ENCODE measurements around the gene FXN. TPM values are rescaled to one million over a fixed set of nuclear protein-coding genes. Genes with fewer than 3 reads are reported as not detected.

FXN gene
- total RNA-seq, 1 experiment from 2014 or later, result 24.1 TPM

DNA sequence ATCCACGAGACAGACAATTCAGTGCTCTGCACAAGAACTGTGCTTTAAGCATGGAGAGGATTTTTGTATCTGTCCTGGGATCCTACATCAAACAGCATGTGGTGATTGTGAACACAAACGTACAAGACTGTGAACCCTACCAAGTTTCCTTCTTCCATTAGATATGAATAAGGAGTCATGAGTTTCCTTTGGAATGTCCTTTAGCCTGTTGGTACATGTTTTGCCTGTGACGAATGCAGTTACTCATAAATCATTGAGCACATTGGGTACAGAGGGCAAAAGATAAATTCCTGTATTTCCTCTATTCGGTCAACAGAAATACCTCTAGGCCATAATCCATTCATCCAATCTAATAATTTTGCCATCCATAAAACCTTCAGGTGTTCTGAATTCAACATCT is 61.5 kb downstream of the FXN start:
- Histone ChIP-seq H3K27me3 (ENCODE audit: insufficient read depth, low read length) (no peaks in the 10 kb centered on the region), H3K27ac (ENCODE audit: low read depth, low read length) (no peak overlapping the region), H3K4me3 (replicated peaks in 1 of 2; ENCODE audit: low read depth in 1 of 2, low read length in 2 of 2) (no peak overlapping the region), H3K9ac (ENCODE audit: low read length) (no peak overlapping the region), H3K9me3 (ENCODE audit: control insufficient read depth in 1 of 2, insufficient read depth in 1 of 2, low read depth in 1 of 2, low read length in 2 of 2) (no peaks in the 10 kb centered on the region), H3K4me2 (ENCODE audit: low read length) (no peak overlapping the region; the same call in 1 of the 2 replicates), H3K9me2 (ENCODE audit: insufficient read depth) (no peaks in the 10 kb centered on the region), H3K36me3 (ENCODE audit: control insufficient read depth in 1 of 2, insufficient read depth in 2 of 2, low read length in 2 of 2) (no peaks in the 10 kb centered on the region), H4K20me1 (ENCODE audit: insufficient read depth) (no peaks in the 10 kb centered on the region), H3K79me2 (ENCODE audit: insufficient read depth, low read length) (no peaks in the 10 kb centered on the region), H3K4me1 (ENCODE audit: control insufficient read depth in 1 of 2, insufficient read depth in 2 of 2, low read length in 2 of 2) (peaks cover 0 to 6% of the 10 kb centered on the region in 2 experiments; a peak in 1 of 4 replicates), H2AFZ (ENCODE audit: low read depth, low read length, poor library complexity, severe bottlenecking) (no peak overlapping the region)
- ChIA-PET CTCF (no interaction called here), RAD21 (ENCODE audit: low non-redundant PET in 1 of 2, low total read pairs in 2 of 2, uncharacterized antibody in 2 of 2, unreplicated experiment in 2 of 2) (no interaction called here), POLR2A (no interaction called here)
- TF ChIP-seq, protein P1, sequence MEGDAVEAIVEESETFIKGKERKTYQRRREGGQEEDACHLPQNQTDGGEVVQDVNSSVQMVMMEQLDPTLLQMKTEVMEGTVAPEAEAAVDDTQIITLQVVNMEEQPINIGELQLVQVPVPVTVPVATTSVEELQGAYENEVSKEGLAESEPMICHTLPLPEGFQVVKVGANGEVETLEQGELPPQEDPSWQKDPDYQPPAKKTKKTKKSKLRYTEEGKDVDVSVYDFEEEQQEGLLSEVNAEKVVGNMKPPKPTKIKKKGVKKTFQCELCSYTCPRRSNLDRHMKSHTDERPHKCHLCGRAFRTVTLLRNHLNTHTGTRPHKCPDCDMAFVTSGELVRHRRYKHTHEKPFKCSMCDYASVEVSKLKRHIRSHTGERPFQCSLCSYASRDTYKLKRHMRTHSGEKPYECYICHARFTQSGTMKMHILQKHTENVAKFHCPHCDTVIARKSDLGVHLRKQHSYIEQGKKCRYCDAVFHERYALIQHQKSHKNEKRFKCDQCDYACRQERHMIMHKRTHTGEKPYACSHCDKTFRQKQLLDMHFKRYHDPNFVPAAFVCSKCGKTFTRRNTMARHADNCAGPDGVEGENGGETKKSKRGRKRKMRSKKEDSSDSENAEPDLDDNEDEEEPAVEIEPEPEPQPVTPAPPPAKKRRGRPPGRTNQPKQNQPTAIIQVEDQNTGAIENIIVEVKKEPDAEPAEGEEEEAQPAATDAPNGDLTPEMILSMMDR (IDR thresholded peaks at IDR 0.05 in 2 of 3, conservative IDR thresholded peaks at IDR 0.05 in 1 of 3; ENCODE audit: borderline replicate concordance in 1 of 3, insufficient read depth in 1 of 3, low read depth in 2 of 3, low read length in 2 of 3), result no peak
- no peak for TF ChIP-seq EZH2 (IDR thresholded peaks at IDR 0.05)
- no peak for TF ChIP-seq TCF7L2 (IDR thresholded peaks at IDR 0.05; ENCODE audit: borderline replicate concordance, extremely low read depth, insufficient read depth, insufficient read length)
- intact Hi-C loops (cut with micrococcal nuclease), result no loop called here
- no TSS peak for BruUV-seq (replicated peaks)
- no peak for DNase-seq (ENCODE audit: low read depth, low spot score)
- ATAC-seq, result no peak

DNA sequence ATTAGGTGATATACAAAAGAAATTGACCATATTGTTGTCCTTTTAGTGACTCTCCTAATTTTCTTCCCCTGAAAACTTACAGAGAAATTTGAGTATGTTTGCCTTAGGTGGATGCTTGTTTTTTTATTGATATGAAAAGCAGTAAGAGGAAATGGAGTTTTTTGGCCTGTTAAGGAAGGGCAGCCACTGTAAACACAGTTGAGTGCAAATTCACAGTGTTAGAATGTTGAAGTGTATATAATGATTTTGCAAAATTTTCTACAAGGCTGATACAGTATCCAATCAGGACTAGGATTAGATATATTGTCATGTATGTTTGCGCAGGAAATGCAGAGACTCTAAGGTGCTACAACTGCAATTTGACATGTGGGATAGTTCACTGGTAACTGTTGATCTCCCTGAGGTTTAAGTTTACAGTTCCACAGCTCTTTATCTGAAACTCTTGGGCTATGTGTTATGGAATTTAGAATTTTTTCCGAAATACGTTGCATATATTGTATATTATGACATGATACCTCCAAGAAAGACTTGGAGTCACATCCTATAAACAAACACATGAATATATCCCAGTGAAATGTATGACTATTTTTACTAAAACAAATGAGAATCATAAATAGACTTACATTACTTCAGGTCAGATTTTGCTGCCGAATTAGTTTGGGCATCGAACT is 62.5 kb downstream of the FXN start:
- ATAC-seq (no peak), DNase-seq (ENCODE audit: low read depth, low spot score) (no peak)
- Histone ChIP-seq H4K20me1 (ENCODE audit: insufficient read depth) (no peaks in the 10 kb centered on the region), H3K9ac (ENCODE audit: low read length) (no peak overlapping the region), H3K27me3 (ENCODE audit: insufficient read depth, low read length) (no peaks in the 10 kb centered on the region), H2AFZ (ENCODE audit: low read depth, low read length, poor library complexity, severe bottlenecking) (no peak overlapping the region), H3K79me2 (ENCODE audit: insufficient read depth, low read length) (no peaks in the 10 kb centered on the region), H3K4me2 (ENCODE audit: low read length) (no peak overlapping the region), H3K27ac (ENCODE audit: low read depth, low read length) (no peak overlapping the region), H3K9me3 (ENCODE audit: control insufficient read depth in 1 of 2, insufficient read depth in 1 of 2, low read depth in 1 of 2, low read length in 2 of 2) (no peaks in the 10 kb centered on the region), H3K4me3 (replicated peaks in 1 of 2; ENCODE audit: low read depth in 1 of 2, low read length in 2 of 2) (no peak overlapping the region), H3K36me3 (ENCODE audit: control insufficient read depth in 1 of 2, insufficient read depth in 2 of 2, low read length in 2 of 2) (no peaks in the 10 kb centered on the region), H3K9me2 (ENCODE audit: insufficient read depth) (no peaks in the 10 kb centered on the region), H3K4me1 (ENCODE audit: control insufficient read depth in 1 of 2, insufficient read depth in 2 of 2, low read length in 2 of 2) (peaks cover 0 to 6% of the 10 kb centered on the region in 2 experiments; a peak in 1 of 4 replicates)
- CTCF ChIA-PET, result no interaction called here
- intact Hi-C loops (cut with micrococcal nuclease), result no loop called here
- RAD21 ChIA-PET (ENCODE audit: low non-redundant PET in 1 of 2, low total read pairs in 2 of 2, uncharacterized antibody in 2 of 2, unreplicated experiment in 2 of 2), result no interaction called here
- POLR2A ChIA-PET, result no interaction called here
- BruUV-seq (replicated peaks), result no TSS peak
- TF ChIP-seq ZNF274 (IDR thresholded peaks at IDR 0.05; ENCODE audit: low read depth, low read length) (no peak), POLR2A (IDR thresholded peaks at IDR 0.05; ENCODE audit: borderline replicate concordance, extremely low read depth, insufficient read depth, insufficient read length) (no peak), EZH2phosphoT487 (IDR thresholded peaks at IDR 0.05; ENCODE audit: borderline replicate concordance) (no peak), YY1 (IDR thresholded peaks at IDR 0.05; ENCODE audit: extremely low read depth, insufficient replicate concordance, low read depth, low read length) (no peak), RAD21 (IDR thresholded peaks at IDR 0.05; ENCODE audit: low read depth) (no peak), CBX3 (IDR thresholded peaks at IDR 0.05; ENCODE audit: low read depth) (no peak), CEBPB (IDR thresholded peaks at IDR 0.05; ENCODE audit: low read depth) (no peak), ELF1 (IDR thresholded peaks at IDR 0.05; ENCODE audit: borderline replicate concordance, low read depth) (no peak), EZH2 (IDR thresholded peaks at IDR 0.05) (no peak)
- TF ChIP-seq, protein P2, sequence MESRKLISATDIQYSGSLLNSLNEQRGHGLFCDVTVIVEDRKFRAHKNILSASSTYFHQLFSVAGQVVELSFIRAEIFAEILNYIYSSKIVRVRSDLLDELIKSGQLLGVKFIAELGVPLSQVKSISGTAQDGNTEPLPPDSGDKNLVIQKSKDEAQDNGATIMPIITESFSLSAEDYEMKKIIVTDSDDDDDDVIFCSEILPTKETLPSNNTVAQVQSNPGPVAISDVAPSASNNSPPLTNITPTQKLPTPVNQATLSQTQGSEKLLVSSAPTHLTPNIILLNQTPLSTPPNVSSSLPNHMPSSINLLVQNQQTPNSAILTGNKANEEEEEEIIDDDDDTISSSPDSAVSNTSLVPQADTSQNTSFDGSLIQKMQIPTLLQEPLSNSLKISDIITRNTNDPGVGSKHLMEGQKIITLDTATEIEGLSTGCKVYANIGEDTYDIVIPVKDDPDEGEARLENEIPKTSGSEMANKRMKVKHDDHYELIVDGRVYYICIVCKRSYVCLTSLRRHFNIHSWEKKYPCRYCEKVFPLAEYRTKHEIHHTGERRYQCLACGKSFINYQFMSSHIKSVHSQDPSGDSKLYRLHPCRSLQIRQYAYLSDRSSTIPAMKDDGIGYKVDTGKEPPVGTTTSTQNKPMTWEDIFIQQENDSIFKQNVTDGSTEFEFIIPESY (IDR thresholded peaks at IDR 0.05; ENCODE audit: extremely low read depth, insufficient replicate concordance, low read length), result no peak
- TF ChIP-seq, protein P1 (IDR thresholded peaks at IDR 0.05 in 2 of 3, conservative IDR thresholded peaks at IDR 0.05 in 1 of 3; ENCODE audit: borderline replicate concordance in 1 of 3, insufficient read depth in 1 of 3, low read depth in 2 of 3, low read length in 2 of 3), result no peak

Data from HCT116 (cell line).